ENCODE data around the gene SYT11.

SYT11 gene

GRCh38 chr1:155864393-155864792 lies 5.0 kb downstream of the SYT11 start:
- TF ChIP-seq ZBTB7A (IDR thresholded peaks at IDR 0.05; ENCODE audit: low read depth) (no peak), CEBPB (IDR thresholded peaks at IDR 0.05) (no peak), TCF12 (IDR thresholded peaks at IDR 0.05; ENCODE audit: low read depth) (no peak), EP300 (IDR thresholded peaks at IDR 0.05; ENCODE audit: borderline replicate concordance) (no peak), YY1 (IDR thresholded peaks at IDR 0.05; ENCODE audit: low read depth) (no peak), TEAD4 (IDR thresholded peaks at IDR 0.05) (no peak), MAX (IDR thresholded peaks at IDR 0.05) (no peak), FOXM1 (IDR thresholded peaks at IDR 0.05; ENCODE audit: borderline replicate concordance, low read depth) (no peak), NFIC (IDR thresholded peaks at IDR 0.05) (no peak), REST (IDR thresholded peaks at IDR 0.05; ENCODE audit: low read depth) (no peak), RAD21 (IDR thresholded peaks at IDR 0.05; ENCODE audit: low read depth) (no peak), TAF1 (IDR thresholded peaks at IDR 0.05; ENCODE audit: low read depth) (no peak), EGR1 (IDR thresholded peaks at IDR 0.05) (no peak), CREB1 (IDR thresholded peaks at IDR 0.05; ENCODE audit: low read depth) (no peak)
- TF ChIP-seq, protein P1, sequence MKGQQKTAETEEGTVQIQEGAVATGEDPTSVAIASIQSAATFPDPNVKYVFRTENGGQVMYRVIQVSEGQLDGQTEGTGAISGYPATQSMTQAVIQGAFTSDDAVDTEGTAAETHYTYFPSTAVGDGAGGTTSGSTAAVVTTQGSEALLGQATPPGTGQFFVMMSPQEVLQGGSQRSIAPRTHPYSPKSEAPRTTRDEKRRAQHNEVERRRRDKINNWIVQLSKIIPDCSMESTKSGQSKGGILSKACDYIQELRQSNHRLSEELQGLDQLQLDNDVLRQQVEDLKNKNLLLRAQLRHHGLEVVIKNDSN (IDR thresholded peaks at IDR 0.05), result no peak

- TF ChIP-seq ZBTB7A (IDR thresholded peaks at IDR 0.05; ENCODE audit: low read depth), result no peak
- no peak for TF ChIP-seq NFIC (IDR thresholded peaks at IDR 0.05)
- TF ChIP-seq TEAD4 (IDR thresholded peaks at IDR 0.05), result no peak
- TF ChIP-seq, protein P1 (IDR thresholded peaks at IDR 0.05), result no peak
Measured at GRCh38 chr1:155867766-155868165, 8.4 kb downstream of the SYT11 start.

GRCh38 chr1:155871390-155871789 lies 12.0 kb downstream of the SYT11 start:
- TF ChIP-seq EP300 (IDR thresholded peaks at IDR 0.05; ENCODE audit: borderline replicate concordance), result 0 out of 2 replicates have a peak, but pooled peaks have one; percentile 17
- no peak for TF ChIP-seq MAX (IDR thresholded peaks at IDR 0.05)
- TF ChIP-seq NFIC (IDR thresholded peaks at IDR 0.05), result peak; percentile 81
- TF ChIP-seq EGR1 (IDR thresholded peaks at IDR 0.05), result no peak

DNA sequence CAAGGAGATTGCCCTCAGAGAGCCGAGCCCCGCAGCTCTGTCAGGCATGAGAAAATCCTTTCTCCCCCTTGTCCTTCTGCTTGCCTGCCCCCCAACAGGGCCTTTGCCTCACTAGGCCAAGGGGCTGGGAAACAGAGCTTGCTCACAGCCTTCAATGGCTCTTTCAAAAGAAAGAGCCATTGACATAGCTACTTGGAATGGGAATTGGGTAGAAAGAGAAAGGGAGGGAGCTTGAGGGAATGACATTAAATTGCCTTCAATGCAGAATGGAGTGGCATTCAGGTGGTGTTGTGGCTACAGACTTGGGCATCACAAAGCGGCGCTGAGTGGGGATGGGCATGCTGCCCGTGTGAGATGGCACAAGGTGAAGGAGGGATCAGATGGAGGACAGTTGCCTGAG lies 13.2 kb downstream of the SYT11 start:
- TF ChIP-seq REST (IDR thresholded peaks at IDR 0.05; ENCODE audit: low read depth) (no peak), ZBTB7A (IDR thresholded peaks at IDR 0.05; ENCODE audit: low read depth) (no peak), RAD21 (IDR thresholded peaks at IDR 0.05; ENCODE audit: low read depth) (no peak), EP300 (IDR thresholded peaks at IDR 0.05; ENCODE audit: borderline replicate concordance) (no peak), EGR1 (IDR thresholded peaks at IDR 0.05) (no peak)

DNA sequence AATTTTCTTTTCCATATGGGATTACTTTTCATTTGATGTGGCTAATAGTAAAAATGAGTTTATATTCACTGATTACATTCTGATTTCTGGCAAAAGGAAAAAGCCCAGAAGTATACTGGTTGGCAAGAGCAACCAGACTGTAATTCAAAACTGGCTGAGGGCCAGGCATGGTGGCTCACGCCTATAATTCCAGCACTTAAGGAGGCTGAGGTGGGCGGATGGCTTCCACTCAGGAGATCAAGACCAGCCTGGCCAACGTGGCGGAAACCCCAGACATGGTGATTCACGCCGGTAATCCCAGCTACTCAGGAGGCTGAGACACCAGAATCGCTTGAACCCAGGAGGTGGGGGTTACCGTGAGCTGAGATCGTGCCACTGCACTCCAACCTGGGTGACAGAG lies 14.5 kb downstream of the SYT11 start:
- TF ChIP-seq EP300 (IDR thresholded peaks at IDR 0.05; ENCODE audit: borderline replicate concordance) (no peak), YY1 (IDR thresholded peaks at IDR 0.05; ENCODE audit: low read depth) (no peak), NFIC (IDR thresholded peaks at IDR 0.05) (peak; percentile 53), CEBPB (IDR thresholded peaks at IDR 0.05) (no peak), TCF12 (IDR thresholded peaks at IDR 0.05; ENCODE audit: low read depth) (no peak), EGR1 (IDR thresholded peaks at IDR 0.05) (no peak)
- TF ChIP-seq, protein P1 (IDR thresholded peaks at IDR 0.05), result no peak

- no peak for TF ChIP-seq EGR1 (IDR thresholded peaks at IDR 0.05)
- TF ChIP-seq REST (IDR thresholded peaks at IDR 0.05; ENCODE audit: low read depth), result no peak
- TF ChIP-seq MAX (IDR thresholded peaks at IDR 0.05), result no peak
- no peak for TF ChIP-seq RAD21 (IDR thresholded peaks at IDR 0.05; ENCODE audit: low read depth)
- no peak for TF ChIP-seq YY1 (IDR thresholded peaks at IDR 0.05; ENCODE audit: low read depth)
- no peak for TF ChIP-seq TCF12 (IDR thresholded peaks at IDR 0.05; ENCODE audit: low read depth)
- TF ChIP-seq, protein P1 (IDR thresholded peaks at IDR 0.05), result no peak
- no peak for TF ChIP-seq CEBPB (IDR thresholded peaks at IDR 0.05)
Measured at GRCh38 chr1:155877945-155878344, 18.6 kb downstream of the SYT11 start.
